GM23338 (cell line): ENCODE data around the gene PCNX1. TPM values are rescaled to one million over a fixed set of nuclear protein-coding genes. Genes with fewer than 3 reads are reported as not detected.
A peak's percentile ranks its signal among the peaks of the same experiment; 100 is the strongest.

Experiments
- ATAC-seq: fragments of 200-7000 bp; cut with Tn5 transposase; 3 replicates; pipeline ENCODE4 v1.9.1; 2020
- DNase-seq: peaks from one replicate; pipeline ENCODE4 v3.0.0-alpha.2; 2015; ENCODE audit warnings: low spot score
- H2AFZ ChIP-seq: fragments of 200-600 bp; sonication (generic); 2 replicates; pipeline ENCODE4 v1.8.0; 2016; ENCODE audit warnings: antibody characterized with exemption, mild to moderate bottlenecking, moderate library complexity
- H3F3A ChIP-seq: fragments of 200-600 bp; sonication (generic); replicated peaks from 2 replicates; pipeline ENCODE4 v1.8.0; 2017; ENCODE audit warnings: antibody characterized with exemption, mixed run types, low read depth
- H3K27ac ChIP-seq: fragments of 200-600 bp; sonication (generic); 2 replicates; pipeline ENCODE4 v1.6.1; 2016; ENCODE audit warnings: low read depth
- H3K27me3 ChIP-seq: fragments of 200-600 bp; sonication (generic); 2 replicates; pipeline ENCODE4 v1.8.0; 2016; ENCODE audit warnings: mild to moderate bottlenecking, mixed run types, moderate library complexity; ENCODE audit not compliant: insufficient read depth
- H3K36me3 ChIP-seq: fragments of 200-600 bp; sonication (generic); 2 replicates; pipeline ENCODE4 v1.8.0; 2016; ENCODE audit warnings: mild to moderate bottlenecking; ENCODE audit not compliant: insufficient read depth
- H3K4me1 ChIP-seq: fragments of 200-600 bp; sonication (generic); 2 replicates; pipeline ENCODE4 v1.8.0; 2016; ENCODE audit warnings: mild to moderate bottlenecking, moderate library complexity; ENCODE audit not compliant: insufficient read depth
- H3K4me2 ChIP-seq: fragments of 200-600 bp; sonication (generic); 2 replicates; pipeline ENCODE4 v1.7.1; 2017; ENCODE audit warnings: mixed run types
- H3K4me3 ChIP-seq: fragments of 200-600 bp; sonication (generic); 2 replicates; pipeline ENCODE4 v1.6.1; 2016; ENCODE audit warnings: mixed run types
- H3K79me2 ChIP-seq: fragments of 200-600 bp; sonication (generic); replicated peaks from 2 replicates; pipeline ENCODE4 v1.8.0; 2017; ENCODE audit warnings: mild to moderate bottlenecking; ENCODE audit not compliant: insufficient read depth
- H3K9me2 ChIP-seq: fragments of 200-600 bp; sonication (generic); 2 replicates; pipeline ENCODE4 v1.8.0; 2017; ENCODE audit not compliant: insufficient read depth
- H4K20me1 ChIP-seq: fragments of 200-600 bp; sonication (generic); replicated peaks from 2 replicates; pipeline ENCODE4 v1.8.0; 2017; ENCODE audit warnings: mild to moderate bottlenecking; ENCODE audit not compliant: insufficient read depth
- H3K27ac Mint-ChIP-seq: 2 replicates; pipeline ENCODE4 v1.8.0; 2020; ENCODE audit warnings: inconsistent platforms, mild to moderate bottlenecking, moderate library complexity, mixed read lengths
- H3K27me3 Mint-ChIP-seq: 3 replicates; pipeline ENCODE4 v1.8.0; 2022; ENCODE audit warnings: low read depth, mild to moderate bottlenecking, moderate library complexity, mixed read lengths, inconsistent platforms; ENCODE audit not compliant: insufficient read depth, poor library complexity
- H3K36me3 Mint-ChIP-seq: 3 replicates; pipeline ENCODE4 v1.8.0; 2021; ENCODE audit warnings: low read depth, mild to moderate bottlenecking, inconsistent platforms, moderate library complexity, mixed read lengths
- H3K4me1 Mint-ChIP-seq: 3 replicates; pipeline ENCODE4 v1.8.0; 2020; ENCODE audit warnings: mild to moderate bottlenecking, inconsistent platforms, mixed read lengths
- H3K4me3 Mint-ChIP-seq: 3 replicates; pipeline ENCODE4 v1.8.0; 2021; ENCODE audit warnings: moderate library complexity, mild to moderate bottlenecking, inconsistent platforms, mixed read lengths
- H3K9me3 Mint-ChIP-seq: 3 replicates; pipeline ENCODE4 v1.8.0; 2020; ENCODE audit warnings: moderate library complexity, mild to moderate bottlenecking, inconsistent platforms, mixed read lengths
- CREB1 ChIP-seq: fragments of 250-450 bp; sonication (Bioruptor Pico); IDR thresholded peaks from 2 replicates; pipeline ENCODE4 v1.5.0; 2020; ENCODE audit warnings: low read depth, mild to moderate bottlenecking, moderate library complexity
- CTCF ChIP-seq, 2 experiments: fragments of 200-600 bp in 1 of 2; sonication (generic) in 1 of 2; conservative IDR thresholded peaks; 2 replicates each; pipeline versions ENCODE4 v1.5.1 to v1.6.1; 2016 to 2017; ENCODE audit warnings: antibody characterized with exemption in 2 of 2, low read depth in 2 of 2, mild to moderate bottlenecking in 2 of 2, moderate library complexity in 1 of 2
- ETS1 ChIP-seq: IDR thresholded peaks from 2 replicates; pipeline ENCODE4 v1.6.1; 2016; ENCODE audit warnings: antibody characterized with exemption
- EZH2phosphoT487 ChIP-seq: fragments of 200-600 bp; sonication (generic); IDR thresholded peaks from one replicate; pipeline ENCODE4 v1.8.1; 2018; ENCODE audit warnings: antibody characterized with exemption; ENCODE audit not compliant: unreplicated experiment
- JUNB ChIP-seq: IDR thresholded peaks from one replicate; pipeline ENCODE4 v1.6.1; 2016; ENCODE audit warnings: antibody characterized with exemption; ENCODE audit not compliant: unreplicated experiment
- NANOG ChIP-seq: IDR thresholded peaks from 2 replicates; pipeline ENCODE4 v1.6.1; 2016; ENCODE audit warnings: antibody characterized with exemption, borderline replicate concordance
- REST ChIP-seq: IDR thresholded peaks from one replicate; pipeline ENCODE4 v1.6.1; 2018; ENCODE audit warnings: antibody characterized with exemption; ENCODE audit not compliant: unreplicated experiment
- ZNF114 ChIP-seq: fragments of 250-450 bp; sonication (Bioruptor Pico); IDR thresholded peaks from 2 replicates; pipeline ENCODE4 v1.5.0; 2020; ENCODE audit warnings: mild to moderate bottlenecking, moderate library complexity
- polyA plus RNA-seq: library from polyadenylated mRNA; unstranded; fragments of >200 nt; fragmentation: Nextera tagmentation; extraction: Ambion mirVana; gene quantifications from 2 replicates; pipeline ENCODE4 v1.2.1, GENCODE V29; 2016
- total RNA-seq: library from RNA; depleted of rRNA; stranded (reverse); fragments of >200 nt; shearing (Covaris generic); gene quantifications from 2 replicates; pipeline ENCODE4 v1.2.3, GENCODE V29; 2014

The PCNX1 gene
- total and polyA plus RNA-seq, 2 experiments from 2014 or later, result 19.4 to 53.1 TPM

GRCh38 chr14:71049435-71050133 lies 142.3 kb downstream of the PCNX1 start (continued):
- TF ChIP-seq REST (no peak), ETS1 (no peak), CREB1 (no peak), ZNF114 (CRISPR knock-in tag) (no peak), JUNB (no peak), NANOG (no peak)

- H4K20me1 ChIP-seq, result no peaks in the 10 kb centered on the region
- H3K27ac Mint-ChIP-seq, result no peak overlapping the region
- H3K4me1 Mint-ChIP-seq, result no peaks in the 10 kb centered on the region
- no peaks in the 10 kb centered on the region for H3K4me1 ChIP-seq
- ATAC-seq (no peak), DNase-seq (peak; percentile 10)
- peaks cover 9% of the 10 kb centered on the region for H3K36me3 ChIP-seq
- H2AFZ ChIP-seq, result no peak overlapping the region
- H3K79me2 ChIP-seq, result no peaks in the 10 kb centered on the region
- no peaks in the 10 kb centered on the region for H3K9me2 ChIP-seq
- H3K4me2 ChIP-seq, result no peak overlapping the region
- H3K36me3 Mint-ChIP-seq, result peaks cover 23% of the 10 kb centered on the region; the same call in 2 of the 3 replicates
- no peaks in the 10 kb centered on the region for H3F3A ChIP-seq
- H3K27me3 Mint-ChIP-seq, result no peaks in the 10 kb centered on the region
- no peaks in the 10 kb centered on the region for H3K9me3 Mint-ChIP-seq
- TF ChIP-seq CTCF (conservative IDR thresholded peaks at IDR 0.05; ENCODE audit: low read depth in 2 of 2) (peak in 1 of 2 experiments; percentile 62; a peak in 3 of 4 replicates), EZH2phosphoT487 (no peak)
- no peak overlapping the region for H3K4me3 Mint-ChIP-seq
- H3K27ac ChIP-seq, result no peak overlapping the region
- no peak overlapping the region for H3K4me3 ChIP-seq
- no peaks in the 10 kb centered on the region for H3K27me3 ChIP-seq
Measured at GRCh38 chr14:71050227-71050823, 143.1 kb downstream of the PCNX1 start.
